ENCODE results near the gene SLC5A10.

The SLC5A10 gene

GRCh38 chr17:18965530-18966236 lies 13.7 kb downstream of the SLC5A10 start:
- DNase-seq: no peak

GRCh38 chr17:18966831-18967624 lies 15.1 kb downstream of the SLC5A10 start:
- DNase-seq: no peak

GRCh38 chr17:18967916-18968315 lies 16.0 kb downstream of the SLC5A10 start:
- DNase-seq: no peak

- DNase-seq: no peak
These were observed 16.4 kb downstream of the SLC5A10 start for GRCh38 chr17:18968345-18968744.

GRCh38 chr17:18968945-18969887 lies 17.3 kb downstream of the SLC5A10 start:
- peak; percentile 11 for DNase-seq

GRCh38 chr17:18970582-18971480 lies 18.9 kb downstream of the SLC5A10 start:
- no peak for DNase-seq

- DNase-seq: no peak
These were observed 19.8 kb downstream of the SLC5A10 start for GRCh38 chr17:18971801-18972200.

- DNase-seq: no peak
These were observed 22.6 kb downstream of the SLC5A10 start for GRCh38 chr17:18974407-18975149.

- DNase-seq: no peak
These were observed 23.6 kb downstream of the SLC5A10 start for GRCh38 chr17:18975597-18975996.

- no peak for DNase-seq
These were observed 24.2 kb downstream of the SLC5A10 start for GRCh38 chr17:18976201-18976600.

- no peak for DNase-seq
These were observed 25.1 kb downstream of the SLC5A10 start for GRCh38 chr17:18977021-18977420.

GRCh38 chr17:18977646-18978045 lies 25.7 kb downstream of the SLC5A10 start:
- no peak for DNase-seq

GRCh38 chr17:18978050-18978449 lies 26.1 kb downstream of the SLC5A10 start:
- no peak for DNase-seq

- DNase-seq: no peak
These were observed 26.7 kb downstream of the SLC5A10 start for GRCh38 chr17:18978655-18979054.

GRCh38 chr17:18980682-18981334 lies 28.8 kb downstream of the SLC5A10 start:
- DNase-seq: no peak

GRCh38 chr17:18981335-18981641 lies 29.3 kb downstream of the SLC5A10 start:
- DNase-seq: no peak

- peak; percentile 42 for DNase-seq
These were observed 29.9 kb downstream of the SLC5A10 start for GRCh38 chr17:18981642-18982424.

GRCh38 chr17:18984273-18985114 lies 32.5 kb downstream of the SLC5A10 start:
- no peak for DNase-seq

GRCh38 chr17:18985475-18985874 lies 33.5 kb downstream of the SLC5A10 start:
- no peak for DNase-seq

Measured in inflammatory macrophage treated with lipopolysaccharide for 4 hours (primary cell).